ENCODE data around the gene SOX15. TPM values are rescaled to one million over a fixed set of nuclear protein-coding genes. Genes with fewer than 3 reads are reported as not detected.

SOX15 gene
- total and polyA plus RNA-seq, 2 of the 4 experiments (the other 2 are of a cell fraction), result 0.18 to 0.62 TPM

- TF ChIP-seq ELK1 (IDR thresholded peaks at IDR 0.05; ENCODE audit: borderline replicate concordance, low read depth, low read length), result no peak
- no peak for TF ChIP-seq RFX5 (IDR thresholded peaks at IDR 0.05; ENCODE audit: low read depth, low read length)
These were observed 15.5 kb downstream of the SOX15 start (continued) for GRCh38 chr17:7574176-7574953.
